ENCODE results near the gene ZNF177.

The ZNF177 gene

DNA sequence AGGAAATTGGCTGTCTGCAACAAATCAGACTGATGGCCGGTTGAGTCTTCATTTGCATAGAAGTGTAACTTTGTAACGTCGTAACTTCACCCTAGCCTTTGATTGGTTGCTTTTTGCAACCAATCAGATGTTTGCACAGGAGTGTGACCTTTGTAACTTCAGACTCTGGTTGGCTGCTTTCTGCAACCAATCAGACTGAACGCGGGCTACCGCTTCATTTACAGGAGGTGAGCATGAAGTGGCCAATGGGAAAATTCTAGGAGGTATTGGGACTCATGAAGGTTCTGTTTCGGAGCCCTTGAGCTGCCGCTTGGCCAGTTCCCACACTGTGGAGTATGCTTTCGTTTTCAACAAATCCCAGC lies 39.3 kb upstream of the ZNF177 start:
- H3K27me3 ChIP-seq (ENCODE audit: low read depth, low read length) = no peaks in the 10 kb centered on the region
- H3K79me2 ChIP-seq (ENCODE audit: low read length) = peaks cover 13% of the 10 kb centered on the region
- no peaks in the 10 kb centered on the region for H4K20me1 ChIP-seq (ENCODE audit: insufficient read depth, low read length)
- peak overlapping the region; percentile 39 for H3K27ac ChIP-seq (ENCODE audit: low read length)
- peak overlapping the region; percentile 77 for H2AFZ ChIP-seq (ENCODE audit: low read depth, low read length)
- peak overlapping the region; percentile 69 for H3K4me2 ChIP-seq (ENCODE audit: low read length)
- TF ChIP-seq EZH2phosphoT487 (IDR thresholded peaks at IDR 0.05; ENCODE audit: low read depth) = no peak
- TF ChIP-seq, protein P1, sequence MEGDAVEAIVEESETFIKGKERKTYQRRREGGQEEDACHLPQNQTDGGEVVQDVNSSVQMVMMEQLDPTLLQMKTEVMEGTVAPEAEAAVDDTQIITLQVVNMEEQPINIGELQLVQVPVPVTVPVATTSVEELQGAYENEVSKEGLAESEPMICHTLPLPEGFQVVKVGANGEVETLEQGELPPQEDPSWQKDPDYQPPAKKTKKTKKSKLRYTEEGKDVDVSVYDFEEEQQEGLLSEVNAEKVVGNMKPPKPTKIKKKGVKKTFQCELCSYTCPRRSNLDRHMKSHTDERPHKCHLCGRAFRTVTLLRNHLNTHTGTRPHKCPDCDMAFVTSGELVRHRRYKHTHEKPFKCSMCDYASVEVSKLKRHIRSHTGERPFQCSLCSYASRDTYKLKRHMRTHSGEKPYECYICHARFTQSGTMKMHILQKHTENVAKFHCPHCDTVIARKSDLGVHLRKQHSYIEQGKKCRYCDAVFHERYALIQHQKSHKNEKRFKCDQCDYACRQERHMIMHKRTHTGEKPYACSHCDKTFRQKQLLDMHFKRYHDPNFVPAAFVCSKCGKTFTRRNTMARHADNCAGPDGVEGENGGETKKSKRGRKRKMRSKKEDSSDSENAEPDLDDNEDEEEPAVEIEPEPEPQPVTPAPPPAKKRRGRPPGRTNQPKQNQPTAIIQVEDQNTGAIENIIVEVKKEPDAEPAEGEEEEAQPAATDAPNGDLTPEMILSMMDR (IDR thresholded peaks at IDR 0.05; ENCODE audit: low read depth, low read length) = no peak
- peak overlapping the region; percentile 82 for H3K4me3 ChIP-seq (ENCODE audit: low read length)
- peaks cover 16% of the 10 kb centered on the region; the same call in 1 of the 2 replicates for H3K9me3 ChIP-seq (ENCODE audit: insufficient read depth, low read length)
- peaks cover 8% of the 10 kb centered on the region; the same call in 1 of the 2 replicates for H3K4me1 ChIP-seq (ENCODE audit: low read length)
- H3K9ac ChIP-seq (ENCODE audit: low read length) = peak overlapping the region; percentile 56
- peaks cover 32% of the 10 kb centered on the region for H3K36me3 ChIP-seq (replicated peaks; ENCODE audit: low read depth, low read length)

DNA sequence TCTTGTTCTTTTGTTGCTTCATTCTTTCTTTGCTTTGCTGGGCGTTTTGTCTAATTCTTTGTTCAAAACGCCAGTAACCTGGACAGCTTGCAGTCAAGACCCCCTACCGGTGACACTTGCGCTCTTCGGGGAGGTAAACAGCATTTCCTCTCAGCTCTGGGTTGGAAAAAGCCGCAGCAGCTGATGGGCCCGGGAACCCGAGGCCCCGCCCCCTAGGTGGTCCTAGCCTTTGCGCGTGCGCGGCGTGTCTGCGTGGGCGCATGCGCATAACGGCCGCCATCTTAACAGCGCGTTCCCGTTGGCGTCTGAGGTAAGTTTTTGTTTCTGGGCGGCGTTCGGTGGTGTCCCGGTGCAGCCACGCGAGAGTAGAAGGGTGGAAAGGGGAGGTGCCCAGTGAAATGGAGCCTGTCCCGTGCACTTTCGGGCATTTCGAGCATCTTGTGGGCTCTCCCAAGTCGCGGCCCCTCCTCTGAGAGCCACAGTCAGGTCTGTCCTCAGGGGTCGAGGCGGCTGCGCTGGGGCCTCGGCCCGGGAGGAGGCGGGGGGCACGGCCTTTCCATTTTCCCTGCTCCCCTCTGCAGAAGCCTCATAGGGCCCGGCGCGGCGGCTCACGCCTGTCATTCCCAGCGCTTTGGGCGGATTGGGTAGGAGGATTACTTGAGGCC lies 38.8 kb upstream of the ZNF177 start, which contains the start of gene ZNF559:
Gene ZNF559 (plus strand): TSS at position 261 of the 665 bp plus-strand sequence. CDS start 14,371 bp downstream, outside the sequence.
- Histone ChIP-seq H4K20me1 (ENCODE audit: insufficient read depth, low read length) (no peaks in the 10 kb centered on the region), H3K9ac (ENCODE audit: low read length) (peak within 1 kb of the TSS; percentile 75), H3K27ac (ENCODE audit: low read length) (peak within 1 kb of the TSS; percentile 64), H3K4me2 (ENCODE audit: low read length) (peak within 1 kb of the TSS; percentile 89), H3K79me2 (ENCODE audit: low read length) (peaks cover 14% of the 10 kb centered on the region), H2AFZ (ENCODE audit: low read depth, low read length) (peak within 1 kb of the TSS; percentile 77), H3K9me3 (ENCODE audit: insufficient read depth, low read length) (peaks cover 17% of the 10 kb centered on the region; the same call in 1 of the 2 replicates), H3K4me3 (ENCODE audit: low read length) (peak within 1 kb of the TSS; percentile 82), H3K27me3 (ENCODE audit: low read depth, low read length) (no peaks in the 10 kb centered on the region), H3K36me3 (replicated peaks; ENCODE audit: low read depth, low read length) (peaks cover 36% of the 10 kb centered on the region), H3K4me1 (ENCODE audit: low read length) (peaks cover 8% of the 10 kb centered on the region; the same call in 1 of the 2 replicates)
- TF ChIP-seq EZH2phosphoT487 (IDR thresholded peaks at IDR 0.05; ENCODE audit: low read depth) = no peak
- TF ChIP-seq, protein P1 (IDR thresholded peaks at IDR 0.05; ENCODE audit: low read depth, low read length) = peak; percentile 36

DNA sequence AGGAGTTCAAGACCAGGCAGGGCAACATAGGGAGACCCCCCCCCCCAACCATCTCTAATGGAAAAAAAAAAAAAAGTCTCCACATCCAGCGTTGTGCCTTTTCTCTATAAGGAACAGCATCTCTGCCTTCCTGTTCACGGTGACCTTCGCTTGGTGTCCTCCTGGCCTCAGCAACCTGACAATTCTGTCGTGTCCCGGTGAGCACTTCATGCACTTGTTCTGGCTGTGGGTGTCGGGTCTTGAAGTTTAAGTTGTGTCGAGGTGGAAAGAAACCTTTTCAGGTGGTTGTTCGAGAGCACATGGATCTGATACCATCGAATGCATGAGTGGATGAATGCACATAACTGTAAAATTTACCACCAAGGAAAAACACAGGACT lies 38.2 kb upstream of the ZNF177 start:
- peak overlapping the region; percentile 82 for H3K4me3 ChIP-seq (ENCODE audit: low read length)
- peak overlapping the region; percentile 75 for H3K9ac ChIP-seq (ENCODE audit: low read length)
- TF ChIP-seq, protein P1 (IDR thresholded peaks at IDR 0.05; ENCODE audit: low read depth, low read length) = no peak
- no peak for TF ChIP-seq EZH2phosphoT487 (IDR thresholded peaks at IDR 0.05; ENCODE audit: low read depth)
- H2AFZ ChIP-seq (ENCODE audit: low read depth, low read length) = peak overlapping the region; percentile 63
- H3K4me2 ChIP-seq (ENCODE audit: low read length) = peak overlapping the region; percentile 89
- H3K9me3 ChIP-seq (ENCODE audit: insufficient read depth, low read length) = peaks cover 17% of the 10 kb centered on the region; the same call in 1 of the 2 replicates
- H3K27ac ChIP-seq (ENCODE audit: low read length) = peak overlapping the region; percentile 64
- H3K4me1 ChIP-seq (ENCODE audit: low read length) = peaks cover 8% of the 10 kb centered on the region; the same call in 1 of the 2 replicates
- no peaks in the 10 kb centered on the region for H4K20me1 ChIP-seq (ENCODE audit: insufficient read depth, low read length)
- no peaks in the 10 kb centered on the region for H3K27me3 ChIP-seq (ENCODE audit: low read depth, low read length)
- peaks cover 14% of the 10 kb centered on the region for H3K79me2 ChIP-seq (ENCODE audit: low read length)
- H3K36me3 ChIP-seq (replicated peaks; ENCODE audit: low read depth, low read length) = peaks cover 40% of the 10 kb centered on the region

DNA sequence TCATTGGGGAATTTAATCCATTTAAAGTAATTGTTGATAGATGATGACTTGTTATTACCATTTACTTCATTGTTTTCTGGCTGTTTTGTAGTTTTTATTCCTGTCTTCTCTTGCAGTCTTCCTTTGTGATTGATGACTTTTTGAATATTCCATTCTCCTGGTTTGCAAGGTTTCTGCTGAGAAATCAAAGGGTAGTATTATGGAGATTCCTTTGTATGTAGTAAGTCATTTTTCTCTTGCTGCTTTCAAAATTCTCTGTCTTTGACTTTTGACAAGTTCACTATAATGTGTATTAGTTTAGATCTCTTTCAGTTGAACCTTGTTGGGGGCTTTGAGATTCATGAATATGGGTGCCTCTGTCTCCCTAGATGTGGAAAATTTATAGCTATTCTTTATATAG lies 32.8 kb upstream of the ZNF177 start:
- Histone ChIP-seq H3K4me1 (ENCODE audit: low read length) (0 out of 2 replicates have a peak, but pooled peaks cover under 1% of the 10 kb centered on the region), H2AFZ (ENCODE audit: low read depth, low read length) (no peak overlapping the region), H3K79me2 (ENCODE audit: low read length) (peaks cover 20% of the 10 kb centered on the region), H3K4me2 (ENCODE audit: low read length) (no peak overlapping the region), H3K4me3 (ENCODE audit: low read length) (no peak overlapping the region), H3K27me3 (ENCODE audit: low read depth, low read length) (no peaks in the 10 kb centered on the region), H3K36me3 (replicated peaks; ENCODE audit: low read depth, low read length) (peaks cover 81% of the 10 kb centered on the region), H3K27ac (ENCODE audit: low read length) (no peak overlapping the region), H3K9ac (ENCODE audit: low read length) (no peak overlapping the region), H4K20me1 (ENCODE audit: insufficient read depth, low read length) (no peaks in the 10 kb centered on the region), H3K9me3 (ENCODE audit: insufficient read depth, low read length) (peaks cover 55% of the 10 kb centered on the region)
- no peak for TF ChIP-seq EZH2phosphoT487 (IDR thresholded peaks at IDR 0.05; ENCODE audit: low read depth)
- TF ChIP-seq, protein P1 (IDR thresholded peaks at IDR 0.05; ENCODE audit: low read depth, low read length) = no peak
